WI38 (cell line): ENCODE data around the gene DAPK2.
"Not testable (repeated sequence)": the region's sequence is repeated elsewhere in the genome, so short reads cannot be mapped to it uniquely, and the experiment has no call there.

ENCODE experiments used
- H3K4me3 ChIP-seq: 2 replicates; pipeline ENCODE4 v1.5.1; 2011; ENCODE audit warnings: low read depth, mild to moderate bottlenecking, control low read depth, low read length
- CTCF ChIP-seq: IDR thresholded peaks from 2 replicates; pipeline ENCODE4 v1.5.1; 2012; ENCODE audit warnings: low read depth, mild to moderate bottlenecking, control low read depth, low read length

Gene DAPK2

GRCh38 chr15:64089543-64090280, 43.4 kb upstream of the DAPK2 start:
- no peak for TF ChIP-seq CTCF
- no peak overlapping the region for H3K4me3 ChIP-seq

GRCh38 chr15:64082757-64083156, 36.5 kb upstream of the DAPK2 start:
- H3K4me3 ChIP-seq = no peak overlapping the region
- no peak for TF ChIP-seq CTCF

GRCh38 chr15:64073496-64073895, 27.2 kb upstream of the DAPK2 start:
- H3K4me3 ChIP-seq = not testable (repeated sequence)

DNA sequence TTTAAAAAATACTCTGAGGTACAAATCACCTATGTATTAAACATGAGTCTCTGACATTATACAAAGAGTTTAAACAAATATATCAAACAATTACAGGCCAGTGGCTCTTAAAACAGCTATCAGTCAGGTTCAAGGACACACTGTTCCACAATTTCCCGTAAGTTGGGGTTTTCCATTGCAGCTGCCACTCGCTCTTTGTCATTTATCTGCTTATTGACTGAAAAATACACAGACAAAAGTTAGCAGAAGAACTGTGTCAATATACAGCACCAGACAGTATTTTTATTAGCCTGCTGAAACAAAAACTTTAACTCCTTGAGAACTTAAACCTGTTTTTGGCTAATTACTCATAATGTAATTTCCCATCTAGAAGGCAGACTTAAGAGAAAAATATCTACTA, 26.5 kb upstream of the DAPK2 start:
- H3K4me3 ChIP-seq = no peak overlapping the region
- no peak for TF ChIP-seq CTCF

GRCh38 chr15:64071931-64072765, 25.9 kb upstream of the DAPK2 start:
- no peak overlapping the region for H3K4me3 ChIP-seq
- no peak for TF ChIP-seq CTCF

DNA sequence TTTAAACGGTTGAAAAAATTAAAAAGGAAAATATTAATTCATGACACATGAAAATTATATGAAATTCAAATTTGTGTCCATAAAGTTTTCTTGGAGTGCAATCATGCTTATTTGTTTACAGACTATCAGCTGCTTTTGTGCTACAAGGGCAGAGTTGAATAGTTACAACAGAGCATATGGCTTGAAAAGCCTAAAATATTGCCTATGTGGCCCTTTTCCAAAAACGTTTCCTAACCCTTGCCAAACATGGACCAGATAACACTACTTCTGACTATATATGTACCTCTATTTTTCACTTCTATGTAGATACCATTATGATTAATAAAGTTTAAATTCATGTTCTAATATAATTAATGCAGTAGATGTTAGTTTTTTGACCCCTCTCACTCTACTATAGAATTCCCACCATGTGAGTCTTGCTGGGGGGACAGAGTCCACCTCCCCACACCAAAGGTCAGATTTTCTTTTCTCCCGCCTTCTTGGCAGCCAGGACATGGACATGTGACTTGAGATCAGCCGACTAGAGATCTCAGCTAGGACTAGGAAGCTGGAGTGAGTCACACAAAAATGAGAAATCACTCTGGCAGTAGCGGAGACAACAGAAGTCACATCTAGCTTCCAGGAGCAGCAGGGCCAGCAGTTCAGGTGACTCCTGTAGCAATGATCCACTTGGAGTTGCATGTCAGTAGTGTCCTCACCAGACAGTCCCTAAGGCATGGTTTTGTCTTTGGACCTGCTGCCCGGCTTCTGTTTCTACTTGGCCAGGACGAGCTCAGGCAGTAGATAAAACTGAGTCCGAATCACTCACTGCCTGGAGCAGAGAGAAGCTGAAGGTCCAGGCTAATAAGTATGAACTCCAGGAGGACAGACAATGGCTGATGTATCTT, 24.9 kb upstream of the DAPK2 start:
- no peak overlapping the region for H3K4me3 ChIP-seq
- TF ChIP-seq CTCF = no peak

- no peak for TF ChIP-seq CTCF
- H3K4me3 ChIP-seq = no peak overlapping the region
Measured at GRCh38 chr15:64070106-64070505, 23.8 kb upstream of the DAPK2 start.
